GM19043 (cell line): ENCODE data around the gene MIOX.

Source experiments
- ATAC-seq: cut with Tn5 transposase; IDR thresholded peaks from one replicate; pipeline ENCODE4 v1.9.1; 2021; ENCODE audit warnings: low read depth; ENCODE audit not compliant: unreplicated experiment

The MIOX gene

GRCh38 chr22:50488886-50489285 lies 2.2 kb downstream of the MIOX start:
- ATAC-seq, result no peak

GRCh38 chr22:50489363-50490243 lies 2.9 kb downstream of the MIOX start:
- ATAC-seq, result no peak

GRCh38 chr22:50490531-50491308 lies 4.1 kb downstream of the MIOX start:
- no peak for ATAC-seq

GRCh38 chr22:50497093-50497492 lies 10.4 kb downstream of the MIOX start:
- no peak for ATAC-seq

- ATAC-seq, result no peak
Measured at GRCh38 chr22:50498322-50498890, 11.7 kb downstream of the MIOX start.

- no peak for ATAC-seq
Measured at GRCh38 chr22:50500452-50500851, 13.8 kb downstream of the MIOX start.

GRCh38 chr22:50502096-50502495 lies 15.4 kb downstream of the MIOX start:
- no peak for ATAC-seq

- ATAC-seq, result no peak
Measured at GRCh38 chr22:50502628-50503474, 16.2 kb downstream of the MIOX start.

- no peak for ATAC-seq
Measured at GRCh38 chr22:50503475-50504145, 17.0 kb downstream of the MIOX start.

- no peak for ATAC-seq
Measured at GRCh38 chr22:50504369-50505211, 17.9 kb downstream of the MIOX start.

- no peak for ATAC-seq
Measured at GRCh38 chr22:50505276-50505775, 18.7 kb downstream of the MIOX start.

- ATAC-seq, result no peak
Measured at GRCh38 chr22:50505776-50506610, 19.3 kb downstream of the MIOX start.

- no peak for ATAC-seq
Measured at GRCh38 chr22:50506611-50507420, 20.2 kb downstream of the MIOX start.

GRCh38 chr22:50507421-50507990 lies 20.8 kb downstream of the MIOX start, which contains the start of gene LMF2:
LMF2 (minus strand) TSS chr22:50507702; CDS start chr22:50507675, 27 bp downstream.
- ATAC-seq, result peak; percentile 40

- ATAC-seq, result peak; percentile 75
Measured at GRCh38 chr22:50507991-50508884, 21.6 kb downstream of the MIOX start, which contains the start of gene NCAPH2. NCAPH2 (plus strand) TSS chr22:50508224; CDS start chr22:50508338, 114 bp downstream.

GRCh38 chr22:50508897-50509296 lies 22.2 kb downstream of the MIOX start:
- ATAC-seq, result no peak
